Upper lobe of left lung (tissue), 6 donors: ENCODE measurements around the gene RNF13. TPM values are rescaled to one million over a fixed set of nuclear protein-coding genes. Genes with fewer than 3 reads are reported as not detected.
A peak's percentile ranks its signal among the peaks of the same experiment; 100 is the strongest.
"Not testable (repeated sequence)": the region's sequence is repeated elsewhere in the genome, so short reads cannot be mapped to it uniquely, and the experiment has no call there.

Experiments
- ATAC-seq, 2 donors: fragments of 200-7000 bp; cut with Tn5 transposase; one replicate each; pipeline ENCODE4 v1.9.1; 2022; ENCODE audit warnings: mild to moderate bottlenecking in 2 of 2, moderate library complexity in 2 of 2; ENCODE audit not compliant: low FRiP score in 2 of 2
- DNase-seq, 2 donors: peaks; one replicate each; pipeline ENCODE4 v3.0.0-alpha.2; 2019 to 2020
- H3K27ac ChIP-seq, 4 donors: fragments of 200-600 bp; sonication (generic); one replicate each; pipeline ENCODE4 v1.5.1; 2016 to 2019
- H3K27me3 ChIP-seq, 4 donors: fragments of 200-600 bp; sonication (generic); one replicate each; pipeline ENCODE4 v1.5.1; 2017 to 2019
- H3K36me3 ChIP-seq, 4 donors: fragments of 200-600 bp; sonication (generic); one replicate each; pipeline ENCODE4 v1.5.1; 2016 to 2019
- H3K4me1 ChIP-seq, 4 donors: fragments of 200-600 bp; sonication (generic); one replicate each; pipeline ENCODE4 v1.5.1; 2018 to 2019
- H3K4me3 ChIP-seq, 4 donors: fragments of 200-600 bp; sonication (generic); one replicate each; pipeline ENCODE4 v1.5.1; 2017 to 2019; ENCODE audit warnings: mild to moderate bottlenecking in 2 of 4, moderate library complexity in 1 of 4
- H3K9me3 ChIP-seq, 4 donors: fragments of 200-600 bp; sonication (generic); one replicate each; pipeline ENCODE4 v1.5.1; 2018 to 2019
- CTCF ChIP-seq, 6 experiments: fragments of 450-650 bp in 4 of 6; fragments of 200-600 bp in 2 of 6; sonication (generic) in 2 of 6; IDR thresholded peaks; one replicate each; pipeline ENCODE4 v1.5.1; 2016 to 2019; ENCODE audit warnings: antibody characterized with exemption in 6 of 6
- EP300 ChIP-seq, 4 donors: sonication (generic); formaldehyde crosslinking; IDR thresholded peaks; one replicate each; pipeline ENCODE4 v1.5.1; 2017; ENCODE audit warnings: antibody characterized with exemption in 4 of 4, control low read depth in 2 of 4
- POLR2A ChIP-seq, 4 donors: fragments of 450-650 bp; IDR thresholded peaks; one replicate each; pipeline ENCODE4 v1.5.1; 2016 to 2017; ENCODE audit warnings: antibody characterized with exemption in 4 of 4, mild to moderate bottlenecking in 2 of 4
- POLR2AphosphoS5 ChIP-seq, 2 donors: sonication (generic); formaldehyde crosslinking; IDR thresholded peaks; one replicate each; pipeline ENCODE4 v1.5.1; 2017; ENCODE audit warnings: antibody characterized with exemption in 2 of 2
- WGBS, 2 donors: methylation state at CpG; one replicate each; pipeline ENCODE4 v1.1.5; 2017 to 2018; 5-methylcytosine and 5-hydroxymethylcytosine counted together
- total RNA-seq, 6 donors: library from RNA; depleted of rRNA in 4 of 6; stranded (reverse); fragments of >200 nt in 4 of 6; gene quantifications; one replicate each; pipeline versions ENCODE4 v1.1.0 to v1.2.1, GENCODE V29; 2016 to 2021
- donor health status: DM: no; HTN: no; CAD: no; lungs with moderate emphysema.
- donor health status: DM: no; HTN: yes; CAD: no; lungs with severe emphysema.

RNF13 gene
- total RNA-seq, 6 donors from 2014 or later: 50.2 to 136 (median 101) TPM

- TF ChIP-seq CTCF (IDR thresholded peaks at IDR 0.05): no peak
- no peak for TF ChIP-seq POLR2A (IDR thresholded peaks at IDR 0.05)
- no peak for TF ChIP-seq EP300 (IDR thresholded peaks at IDR 0.05)
- no peaks in the 10 kb centered on the region for H3K9me3 ChIP-seq
- no peak overlapping the region for H3K27ac ChIP-seq
- ATAC-seq (no peak), DNase-seq (no peak)
- H3K4me3 ChIP-seq: no peak overlapping the region
- 91 to 98% methylated on average over 1 of the region's 1 CpG for WGBS, 2 donors
- peaks cover 0 to 8% (median 0%) of the 10 kb centered on the region in 4 donors for H3K36me3 ChIP-seq
- H3K4me1 ChIP-seq: peaks cover 0 to 6% (median 0%) of the 10 kb centered on the region in 4 donors
- H3K27me3 ChIP-seq: no peaks in the 10 kb centered on the region
Measured at GRCh38 chr3:149883134-149883533, 70.1 kb downstream of the RNF13 start.

DNA sequence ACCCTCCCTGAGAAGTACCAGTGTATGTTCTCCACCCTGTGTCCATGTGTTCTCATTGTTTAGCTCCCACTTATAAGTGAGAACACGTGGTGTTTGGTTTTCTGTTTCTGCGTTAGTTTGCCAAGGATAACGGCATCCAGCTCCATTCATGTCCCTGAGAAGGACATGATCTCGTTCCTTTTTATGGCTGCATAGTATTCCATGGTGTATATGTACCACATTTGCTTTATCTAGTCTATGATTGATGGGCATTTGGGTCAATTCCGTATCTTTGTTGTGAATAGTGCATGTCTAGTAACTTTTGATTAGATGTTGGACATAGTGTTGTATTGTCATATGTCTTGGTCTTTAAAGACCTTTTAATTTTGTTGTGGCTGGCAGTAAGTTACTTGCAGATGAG lies 70.8 kb downstream of the RNF13 start:
- WGBS, 2 donors: 98 to 100% methylated on average over 5 of the region's 5 CpGs

GRCh38 chr3:149884848-149885247 lies 71.8 kb downstream of the RNF13 start:
- H3K4me3 ChIP-seq, H3K4me1 ChIP-seq, H3K27ac ChIP-seq, ATAC-seq, H3K9me3 ChIP-seq, H3K27me3 ChIP-seq, H3K36me3 ChIP-seq, DNase-seq: not testable (repeated sequence)

More for the DNA sequence above, 70.8 kb downstream of the RNF13 start:
- not testable (repeated sequence) for ATAC-seq, H3K9me3 ChIP-seq, H3K27me3 ChIP-seq, DNase-seq, H3K36me3 ChIP-seq, H3K4me1 ChIP-seq, H3K27ac ChIP-seq, H3K4me3 ChIP-seq

- 88 to 92% methylated on average over 9 of the region's 9 CpGs for WGBS, 2 donors
- Histone ChIP-seq H3K36me3 (peaks cover 0 to 10% (median 0%) of the 10 kb centered on the region in 4 donors), H3K4me3 (no peak overlapping the region), H3K9me3 (no peaks in the 10 kb centered on the region), H3K27ac (no peak overlapping the region), H3K27me3 (no peaks in the 10 kb centered on the region), H3K4me1 (peaks cover 0 to 4% (median 0%) of the 10 kb centered on the region in 4 donors)
- no peak for ATAC-seq
- no peak for TF ChIP-seq EP300 (IDR thresholded peaks at IDR 0.05)
- TF ChIP-seq POLR2A (IDR thresholded peaks at IDR 0.05): no peak
- TF ChIP-seq POLR2AphosphoS5 (IDR thresholded peaks at IDR 0.05): no peak
- no peak for TF ChIP-seq CTCF (IDR thresholded peaks at IDR 0.05)
- no peak for DNase-seq
Measured at GRCh38 chr3:149886957-149887356, 73.9 kb downstream of the RNF13 start.

- Histone ChIP-seq H3K27me3 (no peaks in the 10 kb centered on the region), H3K4me1 (peaks cover 0 to 7% (median 4%) of the 10 kb centered on the region in 4 donors), H3K36me3 (peaks cover 0 to 20% (median 5%) of the 10 kb centered on the region in 4 donors), H3K4me3 (no peak overlapping the region), H3K27ac (no peak overlapping the region), H3K9me3 (no peaks in the 10 kb centered on the region)
- ATAC-seq (no peak), DNase-seq (no peak)
- no peak for TF ChIP-seq POLR2A (IDR thresholded peaks at IDR 0.05)
- no peak for TF ChIP-seq EP300 (IDR thresholded peaks at IDR 0.05)
- no peak for TF ChIP-seq CTCF (IDR thresholded peaks at IDR 0.05)
- no peak for TF ChIP-seq POLR2AphosphoS5 (IDR thresholded peaks at IDR 0.05)
Measured at GRCh38 chr3:149891621-149892020, 78.6 kb downstream of the RNF13 start.

- Histone ChIP-seq H3K27me3 (no peaks in the 10 kb centered on the region), H3K4me3 (no peak overlapping the region), H3K9me3 (no peaks in the 10 kb centered on the region), H3K4me1 (peaks cover 0 to 7% (median 4%) of the 10 kb centered on the region in 4 donors), H3K36me3 (peaks cover 0 to 24% (median 5%) of the 10 kb centered on the region in 4 donors), H3K27ac (no peak overlapping the region)
- DNase-seq (peak in 1 of 2 donors; percentile 26), ATAC-seq (no peak)
- WGBS, 2 donors: 97 to 98% methylated on average over 10 of the region's 10 CpGs
- TF ChIP-seq POLR2A (IDR thresholded peaks at IDR 0.05): no peak
- TF ChIP-seq POLR2AphosphoS5 (IDR thresholded peaks at IDR 0.05): no peak
Measured at GRCh38 chr3:149892371-149892770, 79.4 kb downstream of the RNF13 start.
